ENCODE results near the gene WDR18. TPM values are rescaled to one million over a fixed set of nuclear protein-coding genes. Genes with fewer than 3 reads are reported as not detected.

The WDR18 gene
- total RNA-seq, 6 experiments from 2014 or later: 47.5 to 55.8 (median 51.3) TPM

GRCh38 chr19:1004803-1005664 lies 20.9 kb downstream of the WDR18 start:
- Mint-ChIP-seq H3K4me3 (no peak overlapping the region), H3K9me3 (peaks cover 4% of the 10 kb centered on the region; the same call in 1 of the 2 replicates), H3K27ac (no peak overlapping the region), H3K27me3 (ENCODE audit: insufficient read depth) (peaks cover 5% of the 10 kb centered on the region), H3K36me3 (ENCODE audit: low read depth) (no peaks in the 10 kb centered on the region), H3K4me1 (ENCODE audit: low read depth) (peaks cover 4% of the 10 kb centered on the region; the same call in 1 of the 2 replicates)
- no peak for DNase-seq
- TF ChIP-seq CTCF (IDR thresholded peaks at IDR 0.05): no peak

- TF ChIP-seq CTCF (IDR thresholded peaks at IDR 0.05): no peak; the same call in 1 of the 2 replicates
- Mint-ChIP-seq H3K27ac (no peak overlapping the region), H3K4me1 (ENCODE audit: low read depth) (peaks cover 5% of the 10 kb centered on the region; the same call in 1 of the 2 replicates), H3K9me3 (peaks cover 4% of the 10 kb centered on the region; the same call in 1 of the 2 replicates), H3K36me3 (ENCODE audit: low read depth) (no peaks in the 10 kb centered on the region), H3K27me3 (ENCODE audit: insufficient read depth) (peaks cover 5% of the 10 kb centered on the region), H3K4me3 (no peak overlapping the region)
- DNase-seq: no peak
Measured at GRCh38 chr19:1006711-1007398, 22.7 kb downstream of the WDR18 start.

GRCh38 chr19:1007399-1008251 lies 23.5 kb downstream of the WDR18 start:
- Mint-ChIP-seq H3K27ac (no peak overlapping the region), H3K4me1 (ENCODE audit: low read depth) (peaks cover 5% of the 10 kb centered on the region; the same call in 1 of the 2 replicates), H3K27me3 (ENCODE audit: insufficient read depth) (peaks cover 5% of the 10 kb centered on the region), H3K9me3 (peaks cover 4% of the 10 kb centered on the region; the same call in 1 of the 2 replicates), H3K4me3 (no peak overlapping the region), H3K36me3 (ENCODE audit: low read depth) (no peaks in the 10 kb centered on the region)
- no peak for TF ChIP-seq CTCF (IDR thresholded peaks at IDR 0.05)
- DNase-seq: no peak

- no peak for TF ChIP-seq CTCF (IDR thresholded peaks at IDR 0.05)
- Mint-ChIP-seq H3K4me1 (ENCODE audit: low read depth) (peaks cover 5% of the 10 kb centered on the region; the same call in 1 of the 2 replicates), H3K4me3 (peak overlapping the region; percentile 26; the same call in 1 of the 2 replicates), H3K9me3 (peaks cover 4% of the 10 kb centered on the region; the same call in 1 of the 2 replicates), H3K27me3 (ENCODE audit: insufficient read depth) (peaks cover 5% of the 10 kb centered on the region), H3K36me3 (ENCODE audit: low read depth) (no peaks in the 10 kb centered on the region), H3K27ac (peak overlapping the region; percentile 33; the same call in 1 of the 2 replicates)
- DNase-seq: no peak
Measured at GRCh38 chr19:1008268-1009040, 24.3 kb downstream of the WDR18 start.

Measured in HFFc6 (cell line).